Calu3 (cell line): ENCODE data around the gene HEPACAM. TPM values are rescaled to one million over a fixed set of nuclear protein-coding genes. Genes with fewer than 3 reads are reported as not detected.

ENCODE experiments used
- BruUV-seq: library from RNA; stranded (reverse); fragments of 400-500 nt; replicated peaks from 2 replicates; lab custom pipeline; 2021; lab: Mats Ljungman, UMichigan
- CTCF ChIA-PET: fragments of 300-600 bp; sonication (Branson Sonifier 250); formaldehyde crosslinking; loops from one replicate; lab custom pipeline; 2022; ENCODE audit warnings: antibody characterized with exemption; lab: Charles Lee
- DNase-seq: peaks from one replicate; pipeline ENCODE4 v3.0.0; 2022
- H3K27ac Mint-ChIP-seq: one replicate; pipeline ENCODE4 v1.8.0; 2022; ENCODE audit warnings: mixed read lengths; ENCODE audit not compliant: unreplicated experiment
- H3K27me3 Mint-ChIP-seq: one replicate; pipeline ENCODE4 v1.8.0; 2022; ENCODE audit warnings: mixed read lengths; ENCODE audit not compliant: unreplicated experiment
- H3K36me3 Mint-ChIP-seq: one replicate; pipeline ENCODE4 v1.8.0; 2022; ENCODE audit warnings: mild to moderate bottlenecking, moderate library complexity, mixed read lengths; ENCODE audit not compliant: insufficient read depth, unreplicated experiment
- H3K4me1 Mint-ChIP-seq: one replicate; pipeline ENCODE4 v1.8.0; 2022; ENCODE audit warnings: mild to moderate bottlenecking, low read depth, mixed read lengths; ENCODE audit not compliant: unreplicated experiment
- H3K4me3 Mint-ChIP-seq: one replicate; pipeline ENCODE4 v1.8.0; 2022; ENCODE audit warnings: mild to moderate bottlenecking, low read depth, moderate library complexity, mixed read lengths; ENCODE audit not compliant: unreplicated experiment
- H3K9me3 Mint-ChIP-seq: one replicate; pipeline ENCODE4 v1.8.0; 2022; ENCODE audit warnings: low read depth, mixed read lengths; ENCODE audit not compliant: unreplicated experiment
- intact Hi-C: fragments of 100-400 bp; cut with micrococcal nuclease; formaldehyde crosslinking; loops from one replicate; pipeline ENCODE4 v1.10.0; 2022; ENCODE audit not compliant: unreplicated experiment
- total RNA-seq: library from RNA; stranded (reverse); gene quantifications from 2 replicates; pipeline ENCODE4 v1.2.3, GENCODE V29; 2022
- TF ChIP-seq, protein P1 (sequence below): fragments of 200-600 bp; IDR thresholded peaks from one replicate; pipeline ENCODE4 v1.8.0; 2022; ENCODE audit warnings: antibody characterized with exemption; ENCODE audit not compliant: unreplicated experiment

Gene HEPACAM
- total RNA-seq, 1 experiment from 2014 or later: not detected

- no peaks in the 10 kb centered on the region for H3K36me3 Mint-ChIP-seq
- no TSS peak for BruUV-seq
- no peak for DNase-seq
- TF ChIP-seq, protein P1, sequence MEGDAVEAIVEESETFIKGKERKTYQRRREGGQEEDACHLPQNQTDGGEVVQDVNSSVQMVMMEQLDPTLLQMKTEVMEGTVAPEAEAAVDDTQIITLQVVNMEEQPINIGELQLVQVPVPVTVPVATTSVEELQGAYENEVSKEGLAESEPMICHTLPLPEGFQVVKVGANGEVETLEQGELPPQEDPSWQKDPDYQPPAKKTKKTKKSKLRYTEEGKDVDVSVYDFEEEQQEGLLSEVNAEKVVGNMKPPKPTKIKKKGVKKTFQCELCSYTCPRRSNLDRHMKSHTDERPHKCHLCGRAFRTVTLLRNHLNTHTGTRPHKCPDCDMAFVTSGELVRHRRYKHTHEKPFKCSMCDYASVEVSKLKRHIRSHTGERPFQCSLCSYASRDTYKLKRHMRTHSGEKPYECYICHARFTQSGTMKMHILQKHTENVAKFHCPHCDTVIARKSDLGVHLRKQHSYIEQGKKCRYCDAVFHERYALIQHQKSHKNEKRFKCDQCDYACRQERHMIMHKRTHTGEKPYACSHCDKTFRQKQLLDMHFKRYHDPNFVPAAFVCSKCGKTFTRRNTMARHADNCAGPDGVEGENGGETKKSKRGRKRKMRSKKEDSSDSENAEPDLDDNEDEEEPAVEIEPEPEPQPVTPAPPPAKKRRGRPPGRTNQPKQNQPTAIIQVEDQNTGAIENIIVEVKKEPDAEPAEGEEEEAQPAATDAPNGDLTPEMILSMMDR: no peak
- no peaks in the 10 kb centered on the region for H3K4me1 Mint-ChIP-seq
- H3K27ac Mint-ChIP-seq: no peak overlapping the region
- intact Hi-C loops: no loop called here
- no peak overlapping the region for H3K4me3 Mint-ChIP-seq
- peaks cover 81% of the 10 kb centered on the region for H3K27me3 Mint-ChIP-seq
- H3K9me3 Mint-ChIP-seq: no peaks in the 10 kb centered on the region
- CTCF ChIA-PET: no interaction called here
Observed at GRCh38 chr11:124899383-124900145, 36.3 kb downstream of the HEPACAM start.

- Mint-ChIP-seq H3K4me1 (no peaks in the 10 kb centered on the region), H3K4me3 (no peak overlapping the region), H3K27ac (no peak overlapping the region), H3K36me3 (no peaks in the 10 kb centered on the region), H3K27me3 (peaks cover 87% of the 10 kb centered on the region), H3K9me3 (no peaks in the 10 kb centered on the region)
- CTCF ChIA-PET: interaction anchor here (0.5 kb wide), 1 partner anchor 226 kb away, joined by 5 read pairs; no protein-coding TSS in a partner anchor
- no peak for DNase-seq
- BruUV-seq: no TSS peak
- TF ChIP-seq, protein P1: no peak
- intact Hi-C loops: no loop called here
Observed at GRCh38 chr11:124898711-124899110, 37.1 kb downstream of the HEPACAM start.

DNA sequence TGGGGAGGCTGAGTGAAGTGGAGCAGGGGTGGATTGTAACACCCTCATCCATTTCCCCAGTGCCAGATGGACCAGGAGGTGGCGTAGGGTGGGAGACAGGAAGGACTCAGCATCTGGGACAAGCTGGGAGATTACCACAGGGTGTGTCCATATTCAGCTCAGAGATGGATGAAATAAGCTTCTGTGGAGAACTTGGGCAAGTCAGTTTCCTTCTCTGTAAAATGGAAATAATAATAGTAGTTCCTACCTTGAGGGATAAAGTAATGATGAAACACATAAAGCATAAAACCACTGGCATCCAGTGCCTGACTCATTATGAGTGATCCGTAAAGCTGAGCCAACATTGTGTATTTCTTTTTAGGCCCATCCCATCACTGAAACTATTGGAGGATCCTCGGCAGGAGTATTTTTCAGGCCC lies 37.6 kb downstream of the HEPACAM start:
- TF ChIP-seq, protein P1: no peak
- Mint-ChIP-seq H3K27ac (no peak overlapping the region), H3K4me3 (no peak overlapping the region), H3K9me3 (no peaks in the 10 kb centered on the region), H3K27me3 (peaks cover 87% of the 10 kb centered on the region), H3K36me3 (no peaks in the 10 kb centered on the region), H3K4me1 (no peaks in the 10 kb centered on the region)
- intact Hi-C loops: no loop called here
- BruUV-seq: no TSS peak
- CTCF ChIA-PET: interaction anchor here (0.5 kb wide), 1 partner anchor 226 kb away, joined by 5 read pairs; no protein-coding TSS in a partner anchor
- no peak for DNase-seq

DNA sequence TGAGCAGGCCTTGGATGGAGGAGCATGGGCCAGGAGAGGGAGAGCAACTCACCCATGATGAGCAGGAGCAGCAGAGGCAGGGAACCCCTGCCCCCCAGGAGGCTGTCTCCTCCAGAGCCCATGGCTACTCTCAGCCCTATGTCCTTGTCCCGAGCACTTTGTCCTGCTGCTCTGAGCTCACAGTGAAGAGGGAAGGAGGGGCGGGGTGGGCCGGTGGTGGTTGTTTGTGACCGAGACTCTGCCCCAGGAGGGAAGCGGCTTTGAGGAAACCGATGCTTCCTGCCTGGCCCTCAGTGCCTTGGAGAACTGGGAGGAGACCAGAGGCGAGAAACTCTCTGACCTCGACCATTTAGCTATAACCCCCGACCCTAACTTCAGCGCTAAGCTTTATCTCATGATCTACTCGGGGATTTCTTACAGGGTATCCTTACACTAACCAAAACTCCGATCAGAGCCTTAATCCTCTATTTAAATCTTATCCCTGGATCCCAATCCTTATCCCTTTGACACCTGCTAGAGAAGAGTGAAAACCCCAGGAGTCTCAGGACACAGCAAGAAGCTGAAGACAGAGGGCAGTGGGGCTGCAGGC lies 38.1 kb downstream of the HEPACAM start, which contains the start of gene ROBO4:
ROBO4 (minus strand) TSS at position 192 of the 589 bp plus-strand sequence; CDS start at position 122, 70 bp downstream.
- DNase-seq: no peak
- intact Hi-C loops: no loop called here
- Mint-ChIP-seq H3K27ac (no peak within 1 kb of the TSS), H3K27me3 (peaks cover 87% of the 10 kb centered on the region), H3K4me1 (no peaks in the 10 kb centered on the region), H3K9me3 (no peaks in the 10 kb centered on the region), H3K4me3 (no peak within 1 kb of the TSS), H3K36me3 (no peaks in the 10 kb centered on the region)
- no TSS peak for BruUV-seq
- CTCF ChIA-PET: no interaction called here
- TF ChIP-seq, protein P1: no peak
